Hematopoietic multipotent progenitor cell treated with erythropoietin and hydrocortisone succinate and interleukin-3 and kit ligand, for 8 days (in vitro differentiated cells): ENCODE results near the gene PGP.

Experiments
- DNase-seq: peaks from one replicate; pipeline ENCODE4 v3.0.0-alpha.2; 2015

The PGP gene

DNA sequence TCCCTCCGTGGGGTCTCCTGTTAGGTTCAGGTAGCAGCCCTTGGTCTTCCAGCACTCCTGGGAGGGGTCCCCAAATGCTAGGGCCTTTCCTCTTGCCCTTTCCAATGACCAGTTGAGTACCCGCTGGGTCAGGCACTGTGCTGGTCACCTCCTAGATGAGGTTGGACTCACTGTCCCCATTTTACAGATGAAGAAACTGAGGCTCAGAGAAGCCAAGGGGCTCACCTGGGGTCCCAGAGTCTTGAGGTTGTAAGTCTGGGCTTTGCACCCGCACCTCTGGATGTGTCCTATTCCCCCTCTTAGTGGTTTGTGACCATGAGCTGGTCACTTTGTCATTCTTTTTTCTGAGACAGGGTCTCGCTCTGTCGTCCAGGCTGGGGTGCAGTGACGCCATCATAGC lies 16.9 kb downstream of the PGP start:
- no peak for DNase-seq

DNA sequence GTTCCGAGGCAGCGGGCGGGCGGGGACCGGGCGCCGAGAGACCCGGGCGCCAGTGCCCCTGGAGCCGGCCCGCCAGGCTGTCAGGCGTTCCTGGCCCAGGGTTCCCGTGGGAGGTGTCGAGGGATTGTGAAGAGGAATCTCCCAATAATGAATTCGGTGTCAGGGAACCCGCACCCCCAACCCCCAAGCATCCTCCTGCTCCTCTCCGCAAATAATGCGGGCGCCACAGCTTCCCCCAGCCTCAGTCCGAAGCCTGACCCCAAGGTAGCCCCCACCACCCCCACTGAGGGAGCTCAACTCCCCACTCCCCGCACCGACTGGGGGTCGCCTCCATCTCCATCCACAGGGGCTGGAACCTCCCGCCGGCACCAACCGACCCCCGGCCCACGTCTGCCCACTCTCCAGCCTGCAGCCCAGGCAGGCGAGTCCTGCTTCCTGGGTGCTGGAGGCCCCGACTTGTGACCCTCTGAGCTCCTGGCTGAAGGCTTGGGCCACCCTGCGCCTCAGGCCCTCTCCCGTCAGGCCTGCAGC lies 17.6 kb downstream of the PGP start:
- no peak for DNase-seq

DNA sequence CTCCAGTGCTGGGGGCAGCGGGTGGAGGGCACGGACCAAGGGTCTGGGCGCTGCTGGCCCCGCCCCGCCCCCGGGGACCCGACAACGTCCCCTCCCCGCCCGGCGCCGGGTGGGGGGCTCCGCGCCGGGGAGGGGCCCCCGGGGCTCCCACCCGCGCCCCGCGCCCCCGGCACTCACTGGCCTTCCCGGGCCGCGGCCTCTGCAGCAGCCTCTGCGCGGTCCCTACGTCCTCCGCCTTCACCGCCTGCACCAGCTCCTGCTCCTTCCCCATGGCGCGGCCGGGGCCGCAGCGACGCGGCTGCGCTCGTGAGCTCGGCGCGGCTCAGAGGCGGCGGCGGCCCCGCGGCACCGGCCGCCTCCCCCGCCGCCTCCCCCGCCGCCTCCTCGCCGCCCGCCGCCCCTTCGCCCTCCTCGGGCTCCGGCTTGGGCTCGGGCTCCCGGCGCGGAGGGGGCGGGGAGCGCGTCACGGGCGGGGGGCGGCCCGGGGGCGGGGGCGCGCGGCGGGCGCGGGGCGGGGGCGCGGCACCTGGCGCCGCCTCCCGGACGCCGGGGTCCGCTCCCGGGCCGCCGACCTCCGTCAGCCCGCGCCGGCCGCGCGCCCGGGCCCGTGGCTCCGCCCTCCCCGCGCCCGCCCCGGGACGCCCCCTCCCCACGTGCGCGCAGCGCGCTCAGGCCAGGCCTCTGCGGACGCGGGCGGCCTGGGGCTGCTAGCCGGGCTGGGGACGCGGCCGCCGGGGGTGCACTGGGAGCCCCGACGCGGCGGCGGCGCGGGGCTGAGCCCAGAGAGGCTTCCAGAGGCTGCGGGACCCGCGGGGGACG lies 18.3 kb downstream of the PGP start, which contains the start of gene CASKIN1:
Gene CASKIN1, minus strand, starts transcription at position 444 of the 819 bp plus-strand sequence. Its CDS starts 173 bp downstream, at position 271.
- DNase-seq: no peak

DNA sequence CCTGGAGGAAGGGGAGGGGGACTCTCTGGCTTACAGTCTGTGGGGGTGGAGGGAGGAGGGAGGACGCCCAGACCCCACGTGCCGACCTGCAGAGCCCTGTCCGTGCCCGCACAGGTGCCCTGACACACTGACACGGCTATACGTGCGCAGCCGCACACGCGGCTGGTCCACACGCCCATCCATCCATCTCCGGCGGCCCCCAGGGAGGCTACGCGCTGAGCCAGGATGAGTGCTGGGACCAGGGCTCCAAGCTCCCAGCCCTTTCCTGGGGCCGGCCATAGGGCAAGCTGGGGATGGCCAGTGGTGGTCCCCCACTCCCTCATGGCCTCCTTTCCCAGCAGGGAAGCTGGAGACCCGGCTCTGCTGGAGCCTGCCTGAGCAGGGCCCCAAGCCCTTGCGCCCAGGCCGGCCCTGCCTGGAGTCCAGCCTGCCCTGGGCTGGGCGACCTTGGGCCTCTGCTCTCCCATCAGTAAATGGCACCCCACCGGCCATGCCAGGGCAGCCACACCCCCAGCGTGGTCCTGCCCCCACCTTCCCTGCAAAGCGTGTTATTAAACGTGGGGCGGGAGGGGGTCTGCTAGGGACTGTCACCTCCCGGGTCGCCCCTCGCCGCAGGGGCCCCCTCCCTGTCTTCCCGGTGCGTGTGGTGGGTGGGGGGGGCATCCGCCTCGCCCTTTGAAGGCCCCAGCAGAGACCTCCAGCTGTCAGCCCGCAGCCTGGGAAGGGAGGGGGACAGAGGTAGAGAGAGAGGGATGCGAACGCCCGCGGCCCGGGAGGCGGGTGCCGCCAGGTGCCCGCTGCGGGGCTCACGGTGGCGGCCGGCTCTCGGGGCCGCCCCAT lies 19.1 kb downstream of the PGP start:
- DNase-seq: no peak

DNA sequence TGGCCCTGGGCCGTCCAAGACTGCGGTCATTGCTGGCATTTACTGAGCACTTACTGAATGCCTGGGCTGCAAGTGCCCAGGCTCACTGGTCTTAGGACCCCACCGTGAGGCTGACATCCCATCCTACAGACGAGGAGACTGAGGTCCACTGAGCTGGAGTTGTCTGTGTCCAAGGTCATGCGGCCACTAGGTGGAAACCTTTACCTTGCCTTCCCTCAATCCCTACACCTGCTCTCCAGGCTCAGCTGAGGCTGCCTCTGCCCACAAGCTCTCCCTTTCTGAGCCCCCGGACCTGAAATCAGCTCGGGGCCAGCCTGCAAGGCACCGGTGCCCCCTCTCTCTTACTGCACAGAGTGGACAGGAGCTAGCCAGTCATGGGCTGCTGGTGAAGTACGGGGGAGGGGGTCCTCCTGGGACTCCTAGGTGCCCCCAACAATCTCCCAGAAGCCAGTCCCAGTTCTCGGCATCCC lies 19.8 kb downstream of the PGP start:
- peak; percentile 69 for DNase-seq

DNA sequence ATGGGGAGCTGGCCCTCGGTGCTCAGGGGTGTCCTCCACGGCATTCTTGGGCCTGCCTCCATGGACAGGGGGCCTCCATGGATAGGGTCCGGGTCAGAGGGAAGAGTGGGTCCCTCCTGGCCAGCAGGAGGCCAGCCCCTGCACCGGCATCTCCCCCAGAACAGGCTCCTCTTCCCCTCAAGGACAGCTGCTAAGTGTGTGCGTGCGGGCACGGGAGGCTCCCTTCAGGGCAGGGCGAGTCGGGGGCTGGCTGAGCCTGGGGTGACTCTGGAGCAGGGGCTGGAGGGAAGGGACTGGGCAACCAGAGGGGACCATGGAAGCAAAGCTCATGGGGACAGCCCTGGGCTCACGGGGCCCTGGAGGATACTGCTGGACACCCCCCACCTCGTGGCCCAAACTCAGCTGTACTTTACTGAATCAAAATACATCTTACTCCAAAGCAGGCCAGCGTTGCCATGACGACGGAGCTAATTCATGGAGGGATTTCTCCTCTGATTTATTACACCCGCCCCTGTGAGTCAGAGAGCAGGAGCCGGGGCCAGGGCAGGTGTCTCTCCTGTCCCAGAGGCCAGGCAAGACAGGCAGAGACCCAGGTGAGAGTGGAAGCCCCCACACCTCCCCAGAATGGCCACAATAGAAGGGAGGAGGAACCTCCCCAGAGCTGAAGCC lies 20.3 kb downstream of the PGP start:
- DNase-seq: peak; percentile 47

- DNase-seq: no peak
Observed at GRCh38 chr16:2191446-2191706, 23.3 kb downstream of the PGP start.

- DNase-seq: no peak
Observed at GRCh38 chr16:2190659-2191445, 23.8 kb downstream of the PGP start.

DNA sequence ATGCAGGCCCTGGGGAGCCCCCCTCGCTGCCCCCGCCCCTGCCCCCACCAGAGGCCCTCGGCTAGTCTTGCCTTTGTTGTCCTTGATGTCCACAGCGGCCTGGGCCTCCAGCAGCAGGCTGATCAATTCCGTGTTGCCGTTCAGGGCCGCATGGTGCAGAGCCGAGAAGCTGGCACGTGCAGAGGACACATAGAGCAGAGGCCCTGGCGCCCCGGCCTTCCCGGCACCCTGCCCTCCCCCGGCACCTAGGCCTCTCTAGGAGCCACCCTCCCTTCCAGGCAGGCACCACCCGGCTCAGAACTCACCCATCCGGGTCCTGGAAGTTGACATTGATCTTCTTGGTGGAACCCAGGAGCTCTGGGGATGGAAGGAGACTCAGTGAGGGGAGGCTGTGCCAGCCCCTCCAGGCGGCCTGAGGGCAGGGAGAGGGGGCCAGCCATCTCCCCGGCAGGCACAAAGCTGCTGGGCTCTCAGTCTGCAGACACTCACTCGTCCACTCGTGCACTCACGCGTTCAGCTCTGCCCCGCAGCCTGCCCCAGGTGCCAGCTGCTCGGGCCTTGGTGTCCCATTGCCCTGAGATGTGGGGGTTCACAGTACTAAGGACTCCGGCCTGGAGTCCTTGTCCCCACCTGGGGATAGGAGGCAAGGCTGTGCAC lies 24.5 kb downstream of the PGP start:
- no peak for DNase-seq

DNA sequence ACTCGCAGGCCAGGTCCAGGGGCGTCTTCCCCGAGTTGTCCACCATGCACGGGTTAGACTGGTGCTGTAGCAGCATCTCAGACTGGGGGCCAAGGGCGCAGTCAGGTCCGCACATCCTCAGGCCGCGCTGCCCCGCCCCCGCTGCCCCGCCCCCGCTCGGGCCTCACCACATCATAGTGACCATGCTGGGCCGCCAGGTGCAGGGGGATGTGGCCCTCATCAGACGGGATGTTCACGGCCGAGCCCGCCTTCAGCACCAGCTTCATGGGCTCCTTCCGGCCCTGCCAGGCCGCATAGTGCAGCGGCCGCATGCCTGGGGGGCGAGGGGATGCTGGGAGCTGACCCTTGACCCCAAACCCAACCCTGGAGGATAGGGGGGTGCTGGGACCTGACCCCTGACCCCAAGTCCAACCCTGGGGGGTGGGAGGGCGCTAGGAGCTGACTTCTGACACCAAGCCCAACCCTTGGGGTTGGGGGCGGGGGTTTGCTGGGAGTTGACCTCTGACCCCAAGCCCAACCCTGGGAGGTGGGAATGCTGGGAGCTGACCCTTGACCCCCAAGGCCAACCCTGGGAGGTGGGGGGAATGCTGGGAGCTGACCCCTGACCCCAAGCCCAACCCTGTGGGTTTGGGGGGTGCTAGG lies 25.3 kb downstream of the PGP start:
- DNase-seq: no peak

GRCh38 chr16:2188395-2188794 lies 26.2 kb downstream of the PGP start:
- no peak for DNase-seq

GRCh38 chr16:2187212-2187611 lies 27.4 kb downstream of the PGP start:
- DNase-seq: no peak

DNA sequence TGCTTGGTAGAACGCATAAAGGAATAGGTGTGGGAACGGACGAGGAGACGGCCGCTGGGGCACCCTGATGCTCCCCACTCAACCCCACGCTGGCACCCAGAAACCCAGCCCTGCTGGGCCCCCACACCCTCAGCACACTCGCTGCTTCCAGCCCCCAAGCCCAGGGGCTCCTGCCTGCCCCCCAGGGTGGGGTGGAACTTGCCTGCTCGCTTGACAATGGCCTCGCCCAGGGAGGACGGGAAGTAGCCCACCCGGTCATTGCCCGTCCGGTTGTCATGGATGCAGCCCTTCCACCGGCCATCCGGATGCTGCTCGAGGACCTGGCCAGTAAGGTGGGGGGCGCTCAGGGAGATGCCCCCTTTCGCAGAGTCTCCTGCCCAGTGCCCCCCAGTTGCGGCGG lies 28.1 kb downstream of the PGP start:
- DNase-seq: no peak

GRCh38 chr16:2186064-2186463 lies 28.6 kb downstream of the PGP start:
- no peak for DNase-seq

GRCh38 chr16:2184962-2185361 lies 29.7 kb downstream of the PGP start:
- no peak for DNase-seq

DNA sequence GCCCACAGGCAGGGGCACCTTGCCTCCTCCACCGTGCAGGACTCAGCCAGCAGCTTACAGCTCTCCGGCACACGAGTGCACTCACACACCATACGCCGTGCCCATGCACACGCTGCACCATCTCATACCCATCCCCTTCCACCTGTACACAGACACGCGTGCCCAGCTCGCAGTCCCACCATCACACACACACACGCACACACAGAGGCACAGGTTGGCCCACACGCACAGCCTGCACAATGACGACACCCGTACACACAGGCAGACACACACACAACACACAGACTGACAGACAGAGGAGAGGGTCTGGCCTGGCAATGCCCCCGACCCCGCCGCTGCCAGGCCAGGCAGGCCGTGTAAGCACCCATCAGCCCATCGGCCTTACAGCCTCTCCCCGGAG lies 30.3 kb downstream of the PGP start:
- DNase-seq: no peak

DNA sequence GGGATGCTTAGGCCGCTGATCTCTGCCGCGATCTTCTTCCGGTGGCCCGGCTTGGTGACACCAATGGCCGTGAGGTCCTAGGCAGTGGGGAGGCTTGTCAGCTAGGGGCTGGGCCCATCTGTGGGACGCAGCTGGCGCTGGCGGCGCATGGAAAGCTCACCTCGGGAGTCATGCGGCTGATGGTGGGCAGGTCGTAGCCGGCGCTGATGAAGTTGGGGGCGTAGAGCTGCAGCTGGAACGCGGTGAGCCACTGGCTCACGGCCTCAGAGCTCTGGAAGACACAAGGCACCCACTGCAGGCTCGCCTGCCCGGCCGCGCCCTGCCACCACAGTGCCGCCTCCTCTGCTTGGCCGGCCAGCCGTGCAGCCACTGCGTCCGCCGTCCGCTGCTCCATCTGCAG lies 31.0 kb downstream of the PGP start:
- no peak for DNase-seq

DNA sequence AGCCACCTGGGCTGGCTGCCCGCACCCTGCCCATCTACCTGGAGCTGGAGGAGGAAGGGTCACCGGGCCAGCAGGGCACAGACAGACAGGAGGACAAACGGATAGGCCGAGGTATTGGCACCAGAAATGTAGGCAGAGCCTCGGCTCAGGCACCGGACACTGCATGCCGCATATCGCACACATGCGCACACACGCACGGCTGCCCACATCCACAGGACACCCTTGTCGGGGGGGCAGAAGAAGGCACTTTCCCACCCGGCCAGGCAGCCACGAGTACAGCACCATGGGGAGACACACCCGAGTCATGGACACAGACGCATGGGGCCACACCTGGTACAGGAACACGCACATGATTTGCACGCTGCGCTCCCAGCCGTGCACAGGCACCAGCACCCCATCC lies 32.7 kb downstream of the PGP start:
- DNase-seq: no peak

DNA sequence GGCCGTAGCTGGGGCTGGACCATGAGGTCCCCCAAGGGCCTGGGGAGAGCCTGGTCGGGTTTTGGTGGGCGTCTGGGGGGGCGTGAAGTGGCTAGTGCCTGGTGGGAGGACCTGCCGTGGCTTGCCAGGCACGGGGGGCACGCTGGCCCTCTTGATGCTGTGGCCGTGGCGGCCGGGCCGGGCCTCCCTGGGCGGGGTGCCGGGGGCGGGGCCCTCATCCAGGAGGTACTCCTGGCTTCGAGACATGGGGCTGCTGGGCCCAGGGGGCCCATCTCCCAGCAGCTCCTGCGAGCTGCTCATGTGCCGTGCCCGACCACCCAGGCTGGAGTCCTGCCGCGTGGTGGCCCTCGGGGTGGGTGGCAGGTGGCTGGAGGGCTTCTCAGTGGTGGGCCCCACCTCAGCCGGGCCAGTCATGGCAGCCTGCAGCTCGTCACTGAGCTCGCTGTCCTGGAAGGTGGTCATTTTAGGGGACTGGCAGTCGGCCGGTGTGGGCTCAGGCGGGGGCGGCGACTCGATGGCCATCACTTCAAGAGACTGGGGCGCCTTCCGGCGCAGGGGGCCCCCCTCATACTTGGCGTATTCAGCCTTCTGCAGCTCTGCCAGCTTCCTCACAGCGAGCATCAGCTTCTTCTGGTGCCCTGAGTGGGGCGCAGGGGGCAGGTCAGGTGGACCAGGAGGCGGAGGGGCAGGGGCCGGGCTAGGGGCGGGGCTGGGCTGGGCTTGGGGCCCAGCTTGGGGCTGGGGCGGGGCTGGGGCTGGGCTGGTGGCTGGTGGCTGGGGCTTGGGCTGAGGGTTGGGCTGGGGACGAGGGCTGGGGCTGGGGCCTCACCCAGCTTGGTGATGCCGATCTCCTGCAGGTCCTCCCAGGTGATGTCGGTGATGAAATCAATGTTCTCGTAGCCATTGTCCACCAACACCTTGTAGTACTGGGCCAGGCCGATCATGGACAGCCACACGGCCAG lies 33.4 kb downstream of the PGP start:
- DNase-seq: no peak

DNA sequence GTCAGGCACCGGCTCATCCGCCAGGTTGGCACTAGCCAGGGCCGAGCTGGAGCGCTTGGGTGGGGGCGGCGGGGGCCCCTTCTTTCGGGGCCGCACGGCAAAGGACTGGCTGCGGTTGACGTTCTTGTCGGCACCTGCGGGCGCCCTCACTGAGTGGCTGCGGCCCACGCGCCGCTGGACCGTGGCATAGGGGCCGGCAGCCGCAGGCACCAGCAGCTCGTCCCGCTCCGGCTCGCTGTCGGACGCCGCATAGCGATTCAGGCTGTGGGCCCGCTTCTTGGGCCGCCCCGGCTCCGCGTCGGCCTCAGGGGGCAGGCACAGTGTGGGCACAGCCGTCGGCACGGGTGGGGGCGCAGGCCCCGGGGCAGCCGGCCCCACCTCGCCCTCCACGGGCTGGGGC lies 34.2 kb downstream of the PGP start:
- DNase-seq: no peak
